Nephron progenitor cell (in vitro differentiated cells): Measurements from ENCODE around the gene SLC49A3.
"Not testable (repeated sequence)": the region's sequence is repeated elsewhere in the genome, so short reads cannot be mapped to it uniquely, and the experiment has no call there.

Experiments
- DNase-seq: peaks from one replicate; pipeline ENCODE4 v3.0.0; 2021
- H3K27ac Mint-ChIP-seq: 2 replicates; pipeline ENCODE4 v1.8.0; 2021; ENCODE audit warnings: mild to moderate bottlenecking, moderate library complexity, mixed read lengths
- H3K27me3 Mint-ChIP-seq: 2 replicates; pipeline ENCODE4 v1.8.0; 2021; ENCODE audit warnings: mild to moderate bottlenecking, low read depth, mixed read lengths; ENCODE audit not compliant: poor library complexity
- H3K36me3 Mint-ChIP-seq: 2 replicates; pipeline ENCODE4 v1.8.0; 2021; ENCODE audit warnings: low read depth, mixed read lengths
- H3K4me1 Mint-ChIP-seq: 2 replicates; pipeline ENCODE4 v1.8.0; 2021; ENCODE audit warnings: mixed read lengths
- H3K4me3 Mint-ChIP-seq: 2 replicates; pipeline ENCODE4 v1.8.0; 2021; ENCODE audit warnings: mild to moderate bottlenecking, moderate library complexity, mixed read lengths
- H3K9me3 Mint-ChIP-seq: 2 replicates; pipeline ENCODE4 v1.8.0; 2021; ENCODE audit warnings: mild to moderate bottlenecking, moderate library complexity, mixed read lengths
- CTCF ChIP-seq: fragments of 200-600 bp; sonication (generic); IDR thresholded peaks from 2 replicates; pipeline ENCODE4 v1.5.0; 2021; ENCODE audit warnings: antibody characterized with exemption

The SLC49A3 gene

GRCh38 chr4:637536-638280, 51.2 kb downstream of the SLC49A3 start:
- DNase-seq = no peak
- Mint-ChIP-seq H3K4me1 (peaks cover 16% of the 10 kb centered on the region), H3K27ac (peak overlapping the region; percentile 90), H3K36me3 (no peaks in the 10 kb centered on the region), H3K27me3 (peaks cover 17% of the 10 kb centered on the region), H3K4me3 (peak overlapping the region; percentile 42), H3K9me3 (peaks cover 14% of the 10 kb centered on the region)
- no peak for TF ChIP-seq CTCF

- Mint-ChIP-seq H3K27me3 (peaks cover 17% of the 10 kb centered on the region), H3K36me3 (no peaks in the 10 kb centered on the region), H3K4me1 (peaks cover 16% of the 10 kb centered on the region), H3K27ac (no peak overlapping the region), H3K9me3 (peaks cover 21% of the 10 kb centered on the region), H3K4me3 (no peak overlapping the region)
- no peak for TF ChIP-seq CTCF
- no peak for DNase-seq
Measured at GRCh38 chr4:636628-637159, 52.3 kb downstream of the SLC49A3 start.

GRCh38 chr4:635851-636627, 52.9 kb downstream of the SLC49A3 start:
- Mint-ChIP-seq H3K4me1 (peaks cover 19% of the 10 kb centered on the region), H3K27me3 (peaks cover 17% of the 10 kb centered on the region), H3K4me3 (no peak overlapping the region), H3K27ac (no peak overlapping the region), H3K9me3 (peaks cover 24% of the 10 kb centered on the region), H3K36me3 (peaks cover 3% of the 10 kb centered on the region)
- TF ChIP-seq CTCF = no peak
- no peak for DNase-seq

GRCh38 chr4:635066-635835, 53.7 kb downstream of the SLC49A3 start:
- Mint-ChIP-seq H3K9me3 (peaks cover 20% of the 10 kb centered on the region), H3K4me1 (peaks cover 27% of the 10 kb centered on the region), H3K27me3 (peaks cover 17% of the 10 kb centered on the region)
- DNase-seq, H3K4me3 Mint-ChIP-seq, H3K27ac Mint-ChIP-seq, H3K36me3 Mint-ChIP-seq: not testable (repeated sequence)

- Mint-ChIP-seq H3K36me3 (peaks cover 7% of the 10 kb centered on the region), H3K4me3 (no peak overlapping the region), H3K9me3 (peaks cover 19% of the 10 kb centered on the region), H3K4me1 (peaks cover 34% of the 10 kb centered on the region), H3K27me3 (peaks cover 20% of the 10 kb centered on the region), H3K27ac (no peak overlapping the region)
- DNase-seq = no peak
- TF ChIP-seq CTCF = no peak
Measured at GRCh38 chr4:634599-634985, 54.4 kb downstream of the SLC49A3 start.
